HG02763 (cell line): ENCODE data around the gene IDI2.
"Not testable (repeated sequence)": the region's sequence is repeated elsewhere in the genome, so short reads cannot be mapped to it uniquely, and the experiment has no call there.

ENCODE experiments used
- ATAC-seq: cut with Tn5 transposase; IDR thresholded peaks from one replicate; pipeline ENCODE4 v1.9.1; 2021; ENCODE audit warnings: mild to moderate bottlenecking, moderate library complexity; ENCODE audit not compliant: unreplicated experiment

Gene IDI2

GRCh38 chr10:1025683-1026082 lies at the start of gene IDI2:
TSS of gene IDI2 (minus strand) at chr10:1025859. CDS start at chr10:1024723, 1,136 bp downstream.
- no peak for ATAC-seq

GRCh38 chr10:1074748-1075308 lies 49.2 kb upstream of the IDI2 start:
- ATAC-seq, result no peak

- ATAC-seq, result no peak
Observed at GRCh38 chr10:1074052-1074747, 48.5 kb upstream of the IDI2 start.

- ATAC-seq, result no peak
Observed at GRCh38 chr10:1070919-1071318, 45.3 kb upstream of the IDI2 start.

GRCh38 chr10:1068380-1069361 lies 43.0 kb upstream of the IDI2 start:
- ATAC-seq, result no peak

- not testable (repeated sequence) for ATAC-seq
Observed at GRCh38 chr10:1066734-1067133, 41.1 kb upstream of the IDI2 start.

- no peak for ATAC-seq
Observed at GRCh38 chr10:1064964-1065247, 39.2 kb upstream of the IDI2 start.

- no peak for ATAC-seq
Observed at GRCh38 chr10:1063232-1063865, 37.7 kb upstream of the IDI2 start.

GRCh38 chr10:1061930-1062774 lies 36.5 kb upstream of the IDI2 start:
- ATAC-seq, result no peak

- ATAC-seq, result no peak
Observed at GRCh38 chr10:1059902-1060301, 34.2 kb upstream of the IDI2 start.

- ATAC-seq, result no peak
Observed at GRCh38 chr10:1058017-1058416, 32.4 kb upstream of the IDI2 start.

- ATAC-seq, result peak; percentile 18
Observed at GRCh38 chr10:1057106-1057657, 31.5 kb upstream of the IDI2 start.

GRCh38 chr10:1056326-1057105 lies 30.9 kb upstream of the IDI2 start, which contains the start of gene WDR37:
TSS of gene WDR37 (plus strand) at chr10:1056385. CDS start at chr10:1072156, 15,771 bp downstream.
- peak; percentile 95 for ATAC-seq

- ATAC-seq, result no peak
Observed at GRCh38 chr10:1054684-1055083, 29.0 kb upstream of the IDI2 start.

GRCh38 chr10:1050554-1050953 lies 24.9 kb upstream of the IDI2 start:
- no peak for ATAC-seq

GRCh38 chr10:1050145-1050544 lies 24.5 kb upstream of the IDI2 start:
- no peak for ATAC-seq

GRCh38 chr10:1049425-1049958 lies 23.8 kb upstream of the IDI2 start:
- no peak for ATAC-seq

GRCh38 chr10:1048732-1049424 lies 23.2 kb upstream of the IDI2 start, which contains the start of gene IDI1:
TSS of gene IDI1 (minus strand) at chr10:1049119. CDS start at chr10:1049003, 116 bp downstream.
- peak; percentile 75 for ATAC-seq
